ENCODE measurements around the gene UBAC2.
"Not testable (repeated sequence)": the region's sequence is repeated elsewhere in the genome, so short reads cannot be mapped to it uniquely, and the experiment has no call there.

UBAC2 gene

DNA sequence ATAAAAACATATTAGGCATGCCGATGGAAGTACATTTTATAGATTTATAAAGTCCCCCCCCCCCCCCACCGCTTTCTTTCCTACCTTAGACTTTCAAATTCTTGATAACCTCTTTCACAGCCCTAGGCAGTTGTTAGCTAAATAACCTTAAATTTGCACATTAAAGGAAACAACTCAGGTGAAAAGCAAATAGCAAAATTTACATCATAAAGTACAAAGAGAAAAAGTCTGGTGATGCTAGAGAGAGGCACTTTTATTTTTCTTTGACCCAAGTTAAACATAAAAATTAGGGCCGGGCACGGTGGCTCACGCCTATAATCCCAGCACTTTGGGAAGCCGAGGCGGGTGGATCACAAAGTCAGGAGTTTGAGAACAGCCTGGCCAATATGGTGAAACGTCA lies 15.0 kb upstream of the UBAC2 start:
- DNase-seq, result no peak

DNA sequence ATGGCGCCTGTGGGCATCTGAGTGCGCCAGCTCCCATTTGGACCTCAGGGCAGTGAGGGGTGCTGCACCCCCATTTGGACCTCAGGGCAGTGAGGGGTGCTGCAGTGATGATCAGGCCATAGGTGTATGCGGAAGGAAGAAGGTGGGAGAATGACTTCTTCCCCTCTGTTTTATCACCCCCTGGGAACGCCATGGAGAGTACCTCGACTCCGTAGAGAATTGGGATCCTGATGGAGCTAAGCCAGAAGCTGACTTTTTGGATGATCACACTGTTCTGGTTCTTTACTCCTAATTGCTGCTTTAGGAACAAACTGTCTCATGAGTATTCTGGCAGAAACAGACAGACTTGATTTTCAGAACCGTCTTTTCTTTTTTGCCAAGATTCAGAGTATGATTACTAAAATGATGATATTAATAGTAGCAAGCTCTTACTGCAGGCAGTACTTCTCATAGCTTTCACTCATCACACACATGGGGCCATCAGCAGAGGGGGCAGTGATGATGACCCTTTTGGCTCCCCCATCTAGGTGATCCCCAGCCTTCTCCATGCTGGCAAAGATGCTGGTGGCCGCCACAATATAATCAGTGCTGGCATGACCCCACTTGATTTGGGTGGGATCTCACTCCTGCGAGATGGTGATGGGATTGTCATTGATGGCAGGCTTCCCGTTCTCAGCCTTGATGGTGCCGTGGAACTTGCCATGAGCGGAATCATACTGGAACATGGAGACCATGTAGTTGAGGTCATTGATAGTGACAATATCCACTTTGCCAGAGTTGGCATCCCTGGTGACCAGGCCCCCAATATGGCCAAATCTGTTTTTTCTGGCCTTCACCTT lies 10.3 kb upstream of the UBAC2 start:
- no peak for DNase-seq

DNA sequence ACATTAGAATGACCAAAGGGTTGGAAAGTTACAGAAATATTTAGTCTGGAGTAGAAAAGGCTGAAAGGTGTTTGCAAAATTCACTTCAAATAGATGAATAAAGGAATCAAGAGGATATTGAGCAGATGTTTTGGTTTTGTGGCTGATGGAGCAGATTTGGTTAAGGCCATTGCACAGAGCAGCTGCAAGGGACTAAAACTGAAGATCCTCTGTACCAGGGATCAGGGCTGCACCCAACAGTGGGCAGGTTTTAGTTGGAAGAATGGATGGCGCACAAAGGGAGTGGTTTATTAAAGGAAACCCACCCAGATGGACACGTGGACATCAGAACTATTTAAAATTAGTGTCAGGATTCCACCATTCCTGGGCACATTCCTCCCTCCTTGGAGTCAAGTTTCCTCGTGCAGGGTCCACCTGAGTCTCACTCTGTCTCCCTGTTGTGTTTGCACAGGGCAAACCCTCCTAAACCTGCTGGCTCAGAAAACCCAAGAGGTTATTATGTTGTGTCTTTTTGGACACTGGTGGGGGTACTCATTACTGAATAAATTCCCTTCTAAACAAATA lies 9.2 kb upstream of the UBAC2 start:
- no peak for DNase-seq

DNA sequence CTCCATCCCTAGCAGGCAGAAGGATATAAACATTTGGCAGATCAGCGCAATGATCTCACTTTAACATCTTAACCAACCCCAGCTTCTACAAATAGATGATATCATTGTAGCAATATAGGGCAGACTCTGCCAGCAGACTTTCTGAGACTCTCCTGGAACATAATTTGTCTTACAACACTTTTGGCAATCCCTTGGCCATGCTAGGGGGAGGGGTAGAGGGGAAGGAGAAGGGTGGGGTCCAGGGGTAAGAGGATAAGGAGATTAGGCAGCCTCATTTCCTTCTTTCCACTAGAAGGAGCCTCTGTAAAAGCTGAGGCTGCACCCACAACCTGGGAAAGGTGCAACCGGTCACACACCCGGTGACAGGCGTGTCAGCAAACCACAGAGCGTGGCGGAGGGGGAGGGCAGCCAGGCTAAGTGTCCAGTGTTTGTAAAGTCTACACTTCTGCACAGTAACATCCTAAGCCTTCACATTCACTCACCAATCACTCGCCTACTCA lies 8.7 kb upstream of the UBAC2 start:
- DNase-seq, result no peak

DNA sequence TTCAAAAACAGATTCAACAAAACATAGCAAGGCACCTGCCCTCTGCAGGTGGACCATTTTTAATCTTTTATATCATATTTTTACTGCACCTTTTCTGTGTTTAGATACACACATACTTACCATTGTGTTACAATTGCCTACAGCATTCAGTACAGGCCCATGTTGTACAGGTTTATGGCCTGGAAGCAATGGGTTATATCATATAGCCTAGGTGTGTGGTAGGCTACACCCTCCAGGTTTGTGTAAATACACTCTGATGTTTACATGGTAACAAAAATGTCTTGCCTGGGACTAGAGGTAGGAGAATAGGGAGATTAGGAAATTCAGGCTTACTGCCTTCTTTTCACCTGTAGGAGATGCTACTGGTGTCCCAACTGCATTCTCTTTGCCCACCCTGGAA lies 8.2 kb upstream of the UBAC2 start:
- DNase-seq, result no peak

DNA sequence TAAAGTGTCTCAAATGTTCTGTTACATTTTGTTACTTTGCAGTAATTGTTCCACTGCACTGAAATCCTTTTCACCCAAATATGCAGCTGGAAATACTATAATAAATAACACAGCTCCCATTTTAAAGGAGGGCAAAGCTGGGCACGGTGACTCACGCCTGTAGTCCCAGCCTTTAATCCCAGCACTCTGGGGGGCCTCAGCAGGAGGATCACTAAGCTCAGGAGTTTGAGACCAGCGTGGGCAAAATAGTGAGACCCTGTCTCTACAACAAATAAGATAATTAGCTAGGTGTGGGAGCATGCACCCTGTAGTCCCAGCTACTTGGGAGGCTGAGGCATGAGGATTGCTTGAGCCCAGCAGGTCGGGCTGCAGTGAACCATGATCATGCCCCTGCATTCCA lies 7.5 kb upstream of the UBAC2 start:
- no peak for DNase-seq

DNA sequence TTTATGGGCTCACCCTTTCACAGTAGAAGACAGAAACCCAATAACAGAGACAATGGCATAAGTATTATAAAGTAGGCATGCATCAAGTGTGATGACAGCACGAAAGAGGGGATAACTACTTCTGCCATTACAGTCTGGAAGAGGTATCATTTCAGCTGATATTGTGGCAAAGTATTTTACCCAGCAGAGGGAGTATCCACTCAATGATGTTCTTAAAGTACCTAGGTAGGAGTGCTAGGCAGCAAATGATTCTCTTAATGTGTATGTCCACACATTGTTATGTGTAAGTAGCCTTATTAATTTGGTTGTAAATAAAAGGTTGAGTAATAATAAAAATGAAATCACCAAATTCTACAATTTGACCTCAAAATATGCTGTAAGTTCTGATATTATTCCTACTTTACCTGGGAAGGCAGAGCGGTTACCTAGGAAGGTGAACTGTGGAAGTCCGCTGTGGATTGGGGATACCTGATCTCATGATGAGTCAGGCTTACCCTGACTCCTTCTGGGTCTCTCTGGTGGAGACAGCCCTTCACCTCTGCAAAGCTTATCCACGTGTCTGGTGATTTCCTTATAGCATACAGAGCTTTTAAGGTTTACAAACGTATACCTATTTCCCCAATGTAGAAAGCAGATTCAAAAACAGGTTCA lies 4.1 kb upstream of the UBAC2 start:
- DNase-seq, result no peak

DNA sequence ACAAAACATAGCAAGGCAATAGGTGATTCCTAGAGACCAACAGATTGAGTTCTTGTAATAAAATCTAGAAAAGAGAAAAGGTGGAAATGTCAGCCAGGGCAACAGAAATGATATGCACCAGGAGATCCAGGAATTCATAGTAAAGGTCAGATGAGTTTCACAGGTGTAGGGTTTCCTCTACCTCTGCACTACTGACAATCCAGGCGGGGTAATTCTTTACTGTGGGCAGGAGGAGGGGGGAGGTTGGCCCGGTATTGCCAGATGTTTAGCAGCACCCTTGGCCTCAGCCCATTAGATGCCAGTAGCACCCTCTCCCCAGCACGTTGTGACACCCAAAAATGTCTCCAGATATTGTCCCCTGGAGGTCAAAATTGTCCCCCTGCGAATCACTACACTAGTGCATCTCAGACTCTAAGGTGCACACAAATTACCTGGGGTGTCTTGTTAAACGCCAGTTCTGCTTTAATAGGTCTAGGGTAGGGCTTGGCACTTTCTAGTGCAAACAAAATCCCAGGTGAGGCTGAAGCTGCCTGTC lies 3.5 kb upstream of the UBAC2 start:
- no peak for DNase-seq

DNA sequence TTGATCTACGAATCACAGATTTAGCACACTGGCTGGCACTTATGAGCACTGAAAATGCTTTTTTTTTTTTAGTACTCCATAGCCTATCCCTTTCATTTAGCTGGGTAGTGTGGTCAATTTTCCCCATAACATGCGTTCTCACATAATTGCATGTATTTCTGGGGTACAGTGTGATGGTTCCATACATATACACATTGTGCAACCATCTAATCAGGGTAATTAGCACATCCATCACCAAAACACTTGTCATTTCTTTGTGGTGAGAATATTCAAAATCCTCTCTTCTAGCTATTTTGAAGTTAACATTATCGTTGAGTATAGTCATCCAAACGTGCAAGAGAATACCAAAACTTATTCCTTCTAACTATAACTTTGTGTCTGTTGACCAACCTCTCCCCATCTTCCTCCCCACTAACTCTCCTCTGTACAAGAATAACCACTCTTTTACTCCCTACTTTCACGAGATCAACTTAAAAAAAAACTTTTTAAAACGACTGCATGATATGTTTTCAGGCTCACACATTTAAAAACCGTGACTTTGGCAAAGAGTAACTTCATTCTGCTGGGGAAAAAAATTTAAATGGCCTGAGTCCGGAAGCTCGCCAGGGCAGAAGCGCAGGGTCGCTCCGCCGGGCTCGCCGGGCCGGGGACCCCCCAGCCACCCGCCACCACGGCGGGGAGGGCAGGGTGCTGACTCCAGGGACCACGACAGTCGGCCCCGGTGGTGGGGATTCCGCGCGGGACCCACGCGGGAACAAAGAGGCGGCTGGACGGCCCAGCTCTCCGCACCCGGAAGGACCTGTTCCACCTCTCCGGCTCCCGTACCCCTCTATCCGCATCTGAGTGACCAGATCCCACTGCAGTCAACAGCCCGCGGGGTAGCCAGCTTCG lies 868 bp upstream of the UBAC2 start:
- DNase-seq, result peak in 1 of 4 experiments; percentile 42

DNA sequence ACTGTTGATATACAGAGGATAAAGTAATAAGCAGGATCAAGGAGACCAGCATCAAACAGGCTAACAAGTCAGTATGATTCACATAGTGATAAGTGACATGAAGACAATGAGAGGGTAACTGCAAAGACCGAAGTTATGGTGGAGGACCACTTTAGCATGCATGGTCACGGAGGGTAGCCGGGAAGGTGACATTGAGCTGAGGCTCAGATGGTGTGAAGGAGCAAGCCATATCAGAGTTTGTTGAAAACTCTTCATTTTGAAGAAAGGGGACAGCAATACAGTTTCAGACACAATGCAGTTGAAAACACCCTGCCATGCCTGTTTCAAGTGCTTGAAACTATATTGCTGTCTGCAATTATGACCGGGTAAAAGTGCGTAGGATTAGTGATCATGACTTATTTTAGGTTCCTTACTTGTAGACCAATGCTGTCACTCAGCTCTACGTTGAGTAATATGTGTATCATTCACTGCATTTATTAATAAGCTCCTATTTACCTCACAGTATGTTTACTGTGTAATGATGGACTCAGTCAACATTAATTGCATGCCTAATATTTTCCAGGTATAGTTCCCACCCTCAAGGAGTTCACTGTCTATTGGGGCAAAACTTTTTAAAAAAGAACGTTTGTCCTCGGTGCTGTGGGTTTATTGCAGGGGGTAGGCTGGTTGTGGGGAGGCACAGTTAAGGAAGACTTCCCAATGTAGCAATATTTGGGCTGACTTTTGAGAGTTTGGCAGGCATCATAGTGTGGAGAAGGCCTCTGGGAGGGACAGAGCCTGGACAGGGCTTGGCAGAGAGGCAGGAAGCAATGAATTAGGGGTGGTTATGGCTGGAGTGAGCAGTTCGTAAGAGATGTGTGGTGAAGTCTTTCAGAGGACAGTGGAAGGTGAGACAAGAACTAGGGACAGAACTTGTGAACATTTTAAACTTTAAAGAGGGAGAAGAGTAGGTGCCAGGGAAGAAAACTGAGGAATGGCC lies 3.2 kb downstream of the UBAC2 start:
- no peak for DNase-seq

DNA sequence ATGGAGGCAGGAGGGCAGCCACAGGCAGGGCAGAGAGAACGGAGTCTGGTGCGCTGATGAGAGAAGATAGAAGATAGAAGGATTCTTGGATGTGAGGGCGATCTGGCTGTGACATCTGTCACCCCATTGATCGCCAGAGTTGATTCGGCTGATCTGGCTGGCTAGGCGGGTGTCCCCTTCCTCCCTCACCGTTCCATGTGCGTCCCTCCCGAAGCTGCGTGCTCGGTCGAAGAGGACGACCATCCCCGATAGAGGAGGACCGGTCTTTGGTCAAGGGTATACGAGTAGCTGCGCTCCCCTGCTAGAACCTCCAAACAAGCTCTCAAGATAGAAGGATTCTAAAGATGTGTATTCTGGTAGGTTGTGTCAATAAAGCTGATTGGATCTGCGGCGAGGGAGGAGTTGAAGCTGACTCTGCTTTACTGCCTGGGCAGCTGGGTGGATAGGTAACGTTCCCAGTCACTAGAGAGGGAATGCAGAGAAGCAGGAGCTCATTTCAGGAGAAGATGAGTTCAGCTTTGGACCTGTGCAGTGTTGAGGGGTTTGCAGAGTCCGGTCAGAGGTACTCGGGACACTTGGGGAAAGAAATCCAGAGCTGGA lies 5.1 kb downstream of the UBAC2 start:
- DNase-seq, result no peak

DNA sequence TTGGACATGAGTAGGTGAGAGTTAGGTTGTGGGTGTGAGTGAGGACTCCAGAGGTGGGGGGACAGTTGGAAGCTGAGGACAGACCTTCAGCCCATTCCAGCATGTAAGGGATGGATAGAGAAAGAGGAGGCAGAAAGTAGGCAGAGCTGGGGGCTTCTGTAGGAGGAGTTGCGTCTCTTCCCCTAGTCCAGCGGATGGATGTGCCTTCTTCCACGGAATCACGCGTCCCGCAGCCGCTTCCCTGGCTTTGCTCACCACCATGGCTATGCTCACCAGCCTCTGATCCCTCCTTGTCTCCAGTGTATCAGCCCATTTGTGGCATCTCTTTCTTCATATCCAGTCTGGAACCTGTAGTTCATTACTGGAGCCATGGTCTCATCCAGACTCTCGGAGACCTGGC lies 5.6 kb downstream of the UBAC2 start:
- no peak for DNase-seq

DNA sequence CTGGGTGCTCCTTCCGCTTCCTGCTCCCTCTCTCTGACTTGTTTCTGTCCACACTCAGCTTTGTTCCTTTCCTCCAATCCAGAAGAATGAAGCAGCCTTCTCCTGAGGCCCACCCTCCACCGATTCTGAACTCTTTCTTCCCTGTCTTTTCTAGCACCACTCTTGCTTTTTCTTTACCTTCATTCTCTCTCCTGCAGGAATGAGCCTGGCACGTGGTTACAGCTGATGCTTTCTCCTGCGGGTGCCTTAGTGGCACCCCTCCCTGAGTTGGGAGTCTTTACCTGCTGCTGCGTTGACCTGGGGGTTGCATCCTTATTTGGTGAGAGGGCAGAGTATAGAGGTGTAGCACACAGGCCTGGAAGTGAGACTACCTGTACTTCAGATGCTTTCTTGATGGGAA lies 6.2 kb downstream of the UBAC2 start:
- DNase-seq, result no peak

DNA sequence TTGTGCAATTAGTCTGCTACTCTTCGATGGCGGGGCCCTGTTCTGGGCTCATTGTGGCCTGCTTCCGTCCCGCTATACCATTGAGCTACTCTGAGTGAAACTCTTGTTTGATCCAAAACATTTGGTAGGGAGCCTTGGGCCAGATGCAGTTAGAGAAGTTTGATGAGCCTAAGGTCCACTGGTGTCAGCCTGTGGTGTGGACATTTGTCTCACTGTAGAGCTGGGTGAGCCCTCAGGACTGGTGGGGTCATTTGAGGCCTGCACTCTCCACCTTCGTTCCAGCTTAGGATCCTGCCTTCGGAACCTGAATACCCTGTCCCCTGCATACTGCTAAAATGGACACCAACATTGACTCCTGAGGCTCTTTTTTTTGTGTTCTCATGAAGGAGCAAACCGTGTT lies 6.9 kb downstream of the UBAC2 start:
- no peak for DNase-seq

DNA sequence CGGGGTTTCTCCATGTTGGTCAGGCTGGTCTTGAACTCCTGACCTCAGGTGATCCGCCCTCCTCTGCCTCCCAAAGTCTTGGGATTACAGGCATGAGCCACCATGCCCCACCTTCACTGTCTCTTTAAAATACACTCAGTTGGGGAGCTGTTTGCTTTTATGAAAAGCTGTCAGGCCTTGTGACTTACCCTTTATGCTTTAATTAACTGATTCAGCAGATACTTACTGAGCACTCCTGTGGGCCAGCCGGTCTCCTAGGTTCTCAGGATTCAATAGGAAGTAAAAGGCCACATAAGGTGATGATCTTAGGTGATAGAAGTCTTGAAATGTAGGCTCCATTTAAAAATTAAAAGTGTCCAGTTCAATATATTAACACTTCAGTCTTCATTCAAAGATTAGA lies 7.5 kb downstream of the UBAC2 start:
- DNase-seq, result no peak

DNA sequence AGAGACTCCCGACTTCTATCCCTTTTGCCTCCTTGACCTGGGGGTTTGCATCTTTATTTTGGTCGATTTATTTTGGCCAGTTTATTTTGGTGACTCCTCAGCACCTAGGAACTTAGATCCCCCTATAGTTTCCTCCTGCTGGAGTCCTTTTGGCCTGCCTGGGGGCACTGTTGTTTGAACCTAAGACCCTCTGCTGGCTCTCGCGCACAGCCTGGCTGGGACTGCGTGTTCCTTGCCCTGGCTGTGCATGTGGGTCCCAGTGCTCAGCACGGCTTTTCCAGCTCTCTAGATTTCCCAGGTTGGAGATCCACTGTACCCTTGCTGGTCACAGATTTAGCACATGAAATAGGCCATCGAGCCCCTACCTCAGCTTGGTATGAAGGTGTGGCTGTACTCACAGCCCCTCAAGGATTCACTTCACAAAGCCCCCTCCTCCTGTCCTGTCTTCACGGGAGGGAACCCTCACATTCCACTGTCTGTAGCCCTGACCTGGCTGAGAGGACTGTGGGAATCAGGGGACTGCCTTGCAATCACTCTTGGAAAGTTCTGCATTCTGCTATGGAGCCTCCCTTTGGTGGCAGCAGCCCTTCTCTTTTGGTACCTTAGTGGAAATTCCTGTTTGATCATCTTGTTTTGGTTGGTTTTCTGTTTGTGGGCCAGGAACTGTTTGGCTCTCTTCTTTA lies 8.3 kb downstream of the UBAC2 start:
- DNase-seq, result no peak

DNA sequence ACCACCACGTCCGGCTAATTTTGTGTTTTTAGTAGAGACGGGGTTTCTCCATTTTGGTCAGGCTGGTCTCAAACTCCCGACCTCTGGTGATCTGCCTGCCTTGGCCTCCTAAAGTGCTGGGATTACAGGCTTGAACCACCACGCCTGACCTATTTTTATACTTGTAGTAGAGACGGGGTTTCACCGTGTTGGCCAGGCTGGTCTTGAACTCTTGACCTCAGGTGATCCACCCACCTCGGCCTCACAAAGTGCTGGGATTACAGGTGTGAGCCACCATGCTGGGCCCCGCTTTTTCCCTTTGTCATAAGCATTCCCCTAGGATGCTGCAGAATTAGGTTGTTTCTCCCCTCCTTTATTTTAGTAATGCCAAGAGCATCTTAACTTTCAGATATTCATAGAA lies 10.0 kb downstream of the UBAC2 start:
- DNase-seq, result not testable (repeated sequence)

DNA sequence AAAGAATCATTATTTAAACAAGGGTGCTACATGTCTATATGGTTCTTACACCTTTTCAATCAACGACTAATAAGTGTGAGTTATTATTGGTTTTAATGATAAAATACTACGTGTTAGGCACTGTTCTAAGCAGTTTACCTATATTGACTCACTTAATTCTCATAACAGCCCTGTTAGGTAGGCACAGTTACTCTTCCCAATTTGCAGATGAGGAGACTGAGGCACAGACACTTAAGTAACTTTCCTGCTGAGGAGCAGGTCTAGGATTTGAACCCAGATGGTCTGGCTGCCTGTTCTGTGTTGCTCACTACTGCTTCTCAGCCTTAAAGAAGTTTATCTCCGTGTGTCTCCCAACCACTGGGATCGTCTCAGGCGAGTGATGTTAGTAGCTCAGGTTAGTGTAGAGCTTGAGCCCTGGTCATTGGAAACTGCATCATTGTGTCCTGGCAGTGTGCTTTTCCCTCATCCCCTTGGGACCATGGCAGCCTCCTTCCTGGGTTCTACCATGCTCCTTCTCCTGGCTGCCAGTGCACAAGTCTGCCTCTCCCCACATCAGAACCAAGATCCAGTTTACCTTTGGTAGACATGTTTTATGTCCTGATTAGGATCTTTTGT lies 10.9 kb downstream of the UBAC2 start:
- DNase-seq, result no peak

DNA sequence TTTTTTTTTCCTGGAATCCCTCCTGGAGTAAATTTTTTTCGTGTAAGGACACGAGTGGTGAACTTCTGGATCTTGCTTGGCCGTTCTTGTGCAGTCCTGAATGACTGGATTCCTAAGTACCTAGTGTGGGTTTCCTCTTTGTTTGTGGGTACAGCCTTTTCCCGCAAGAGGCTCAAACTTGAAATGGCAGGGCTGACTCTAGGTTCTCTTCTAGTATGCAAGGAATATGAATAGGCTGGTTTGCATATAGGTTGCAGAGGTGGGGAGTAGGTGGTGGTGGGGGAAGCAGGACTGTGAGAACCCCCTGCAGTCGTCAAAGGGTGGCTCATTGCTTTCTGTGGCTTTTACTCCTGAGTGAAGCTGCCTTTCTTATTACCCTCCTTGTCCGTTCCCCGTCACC lies 13.6 kb downstream of the UBAC2 start:
- DNase-seq, result no peak

DNA sequence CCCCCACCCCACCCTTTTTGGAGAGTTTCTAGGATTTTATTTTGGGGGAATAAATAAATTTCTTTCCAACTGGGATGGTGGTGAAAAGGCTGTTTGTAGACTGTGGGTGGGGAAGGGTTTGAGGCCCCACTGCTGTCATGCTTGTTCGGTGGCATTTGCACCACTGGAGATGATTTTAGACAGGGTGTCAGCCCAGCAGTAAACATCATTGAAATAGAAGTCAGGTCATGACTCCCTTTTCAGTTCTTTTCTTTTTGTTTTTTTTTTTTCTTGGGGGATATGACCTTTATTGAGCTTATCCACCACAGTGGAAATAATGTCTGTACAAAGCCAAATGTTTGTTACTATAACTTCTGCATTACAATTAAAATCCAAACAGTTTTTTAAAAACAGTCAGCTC lies 14.1 kb downstream of the UBAC2 start:
- DNase-seq, result no peak
